ENCODE data around the gene KHK. TPM values are rescaled to one million over a fixed set of nuclear protein-coding genes. Genes with fewer than 3 reads are reported as not detected.
"Not testable (repeated sequence)": the region's sequence is repeated elsewhere in the genome, so short reads cannot be mapped to it uniquely, and the experiment has no call there.

The KHK gene
- total and polyA plus RNA-seq, 3 experiments from 2014 or later, result 6.5 to 17.8 (median 14.5) TPM

DNA sequence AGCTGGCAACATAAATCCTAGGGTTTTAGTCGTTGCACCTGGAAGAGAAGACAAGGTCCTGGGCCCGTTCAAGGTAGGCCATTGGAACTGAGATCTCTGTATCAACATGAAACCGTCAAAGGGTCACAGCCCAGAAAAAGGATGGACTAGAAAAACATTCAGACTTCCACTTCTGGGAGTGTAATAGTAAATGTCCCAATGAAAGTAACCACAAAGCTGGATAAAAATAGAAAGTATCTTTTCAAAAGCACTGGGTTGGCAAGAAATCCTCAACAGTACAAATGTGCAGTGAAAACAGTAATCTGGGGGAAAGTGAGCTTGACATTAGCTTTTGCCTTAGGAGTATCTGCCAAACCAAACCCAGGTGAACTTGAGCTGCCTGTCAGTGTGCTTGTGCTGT is 19.4 kb downstream of the KHK start:
- H3K9me3 Mint-ChIP-seq, result no peaks in the 10 kb centered on the region
- H3K27me3 ChIP-seq (ENCODE audit: insufficient read depth, low read length, poor library complexity, severe bottlenecking), result peaks cover 4% of the 10 kb centered on the region
- no peak overlapping the region for H3K27ac ChIP-seq (ENCODE audit: low read depth, low read length)
- ChIA-PET POLR2A (no interaction called here), CTCF (interaction anchor here (1.0 to 1.2 kb wide), 2 partner anchors 86 to 159 kb away, joined by 3 read pairs; no protein-coding TSS in a partner anchor)
- H3K4me3 Mint-ChIP-seq, result no peak overlapping the region
- DNase-seq, result no peak
- no peaks in the 10 kb centered on the region for H3K36me3 ChIP-seq (ENCODE audit: insufficient read depth, low read length)
- H3K4me3 ChIP-seq (ENCODE audit: low read length), result no peak overlapping the region
- H3K27ac Mint-ChIP-seq, result no peak overlapping the region
- no peaks in the 10 kb centered on the region for H3K4me1 Mint-ChIP-seq
- H3K4me1 ChIP-seq (ENCODE audit: insufficient read depth, low read length), result no peaks in the 10 kb centered on the region
- no peaks in the 10 kb centered on the region for H3K36me3 Mint-ChIP-seq
- H3K27me3 Mint-ChIP-seq, result peaks cover 10 to 32% of the 10 kb centered on the region in 2 donors
- H3K9me3 ChIP-seq (ENCODE audit: low read length), result no peaks in the 10 kb centered on the region

DNA sequence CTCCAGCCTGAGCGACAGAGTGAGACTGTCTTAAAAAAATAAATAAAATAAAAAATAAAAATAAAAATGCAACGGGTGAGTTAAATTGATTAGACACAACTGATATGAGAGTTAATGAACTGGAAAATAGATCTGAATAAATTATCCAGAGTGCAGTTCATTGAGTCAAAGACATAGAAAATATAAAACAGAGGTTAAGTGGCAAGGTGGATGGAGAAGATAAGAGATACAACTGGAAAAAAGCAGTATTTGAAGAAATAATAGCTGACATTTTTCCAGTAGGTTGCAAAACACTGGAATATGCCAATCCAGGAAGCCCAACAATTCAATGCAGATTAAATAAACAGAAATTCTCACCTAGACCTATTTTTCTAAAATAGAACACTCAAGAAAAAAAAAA is 21.6 kb downstream of the KHK start:
- Mint-ChIP-seq H3K27ac (peak overlapping the region in 1 of 8 donors; percentile 41), H3K9me3 (no peaks in the 10 kb centered on the region), H3K4me1 (no peaks in the 10 kb centered on the region), H3K36me3 (no peaks in the 10 kb centered on the region), H3K27me3 (peaks cover 10 to 32% of the 10 kb centered on the region in 2 donors), H3K4me3 (no peak overlapping the region)
- Histone ChIP-seq H3K9me3 (ENCODE audit: low read length) (no peaks in the 10 kb centered on the region), H3K4me1 (ENCODE audit: insufficient read depth, low read length) (no peaks in the 10 kb centered on the region), H3K27ac (ENCODE audit: low read depth, low read length) (no peak overlapping the region), H3K4me3 (ENCODE audit: low read length) (no peak overlapping the region), H3K36me3 (ENCODE audit: insufficient read depth, low read length) (no peaks in the 10 kb centered on the region), H3K27me3 (ENCODE audit: insufficient read depth, low read length, poor library complexity, severe bottlenecking) (peaks cover 4% of the 10 kb centered on the region)
- DNase-seq, result no peak
- ChIA-PET POLR2A (no interaction called here), CTCF (interaction anchor here (1.2 kb wide), 2 partner anchors 8 to 172 kb away, joined by 3 to 4 read pairs; no protein-coding TSS in a partner anchor)

DNA sequence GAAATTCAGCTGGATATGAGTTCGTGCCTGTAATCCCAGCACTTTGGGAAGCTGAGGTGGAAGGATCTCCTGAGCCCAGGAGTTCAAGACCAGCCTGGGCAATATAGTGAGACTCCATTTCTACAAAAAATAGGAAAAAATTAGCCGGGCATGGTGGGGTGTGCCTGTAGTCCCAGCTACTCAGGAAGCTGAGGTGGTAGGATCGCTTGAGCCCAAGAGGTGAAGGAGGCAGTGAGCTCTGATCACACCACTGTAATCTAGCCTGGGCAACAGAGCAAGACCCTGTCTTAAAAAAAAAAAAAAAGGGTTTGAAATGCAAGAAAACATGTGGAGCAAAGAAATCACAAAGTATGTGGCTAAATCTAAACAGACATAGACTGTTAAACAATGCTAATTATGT is 22.5 kb downstream of the KHK start:
- ChIA-PET CTCF (interaction anchor here (1.2 kb wide), 2 partner anchors 9 to 171 kb away, joined by 3 to 4 read pairs; no protein-coding TSS in a partner anchor), POLR2A (interaction anchor here (0.7 kb wide), 1 partner anchor 77 kb away, joined by 3 read pairs; no protein-coding TSS in a partner anchor)
- Histone ChIP-seq H3K27me3 (ENCODE audit: insufficient read depth, low read length, poor library complexity, severe bottlenecking) (peaks cover 4% of the 10 kb centered on the region), H3K4me1 (ENCODE audit: insufficient read depth, low read length) (no peaks in the 10 kb centered on the region), H3K4me3 (ENCODE audit: low read length) (no peak overlapping the region), H3K9me3 (ENCODE audit: low read length) (no peaks in the 10 kb centered on the region), H3K27ac (ENCODE audit: low read depth, low read length) (no peak overlapping the region), H3K36me3 (ENCODE audit: insufficient read depth, low read length) (no peaks in the 10 kb centered on the region)
- Mint-ChIP-seq H3K36me3 (no peaks in the 10 kb centered on the region), H3K4me3 (no peak overlapping the region), H3K9me3 (no peaks in the 10 kb centered on the region), H3K27me3 (peaks cover 12 to 29% of the 10 kb centered on the region in 2 donors), H3K27ac (no peak overlapping the region), H3K4me1 (no peaks in the 10 kb centered on the region)
- no peak for DNase-seq

- H3K9me3 Mint-ChIP-seq, result not testable (repeated sequence)
These were observed 24.2 kb downstream of the KHK start for GRCh38 chr2:27110603-27111352.

GRCh38 chr2:27111392-27112078 is 25.0 kb downstream of the KHK start:
- H3K4me3 Mint-ChIP-seq; DNase-seq; H3K27ac Mint-ChIP-seq; H3K36me3 Mint-ChIP-seq; H3K27ac ChIP-seq (ENCODE audit: low read depth, low read length); H3K27me3 ChIP-seq (ENCODE audit: insufficient read depth, low read length, poor library complexity, severe bottlenecking); H3K4me1 Mint-ChIP-seq; POLR2A ChIA-PET; H3K9me3 Mint-ChIP-seq; H3K36me3 ChIP-seq (ENCODE audit: insufficient read depth, low read length); H3K4me3 ChIP-seq (ENCODE audit: low read length); H3K4me1 ChIP-seq (ENCODE audit: insufficient read depth, low read length); H3K9me3 ChIP-seq (ENCODE audit: low read length): not testable (repeated sequence)
- peaks cover 11 to 17% of the 10 kb centered on the region in 2 donors for H3K27me3 Mint-ChIP-seq
- CTCF ChIA-PET, result interaction anchor here (1.0 kb wide), 1 partner anchor 150 kb away, joined by 3 read pairs; no protein-coding TSS in a partner anchor

More at GRCh38 chr2:27110603-27111352, 24.2 kb downstream of the KHK start:
- DNase-seq; H3K4me1 ChIP-seq (ENCODE audit: insufficient read depth, low read length); H3K27ac ChIP-seq (ENCODE audit: low read depth, low read length); H3K27me3 ChIP-seq (ENCODE audit: insufficient read depth, low read length, poor library complexity, severe bottlenecking); POLR2A ChIA-PET; H3K4me3 Mint-ChIP-seq; CTCF ChIA-PET; H3K36me3 ChIP-seq (ENCODE audit: insufficient read depth, low read length); H3K36me3 Mint-ChIP-seq; H3K27ac Mint-ChIP-seq; H3K4me3 ChIP-seq (ENCODE audit: low read length); H3K9me3 ChIP-seq (ENCODE audit: low read length); H3K4me1 Mint-ChIP-seq: not testable (repeated sequence)
- peaks cover 11 to 24% of the 10 kb centered on the region in 2 donors for H3K27me3 Mint-ChIP-seq

DNA sequence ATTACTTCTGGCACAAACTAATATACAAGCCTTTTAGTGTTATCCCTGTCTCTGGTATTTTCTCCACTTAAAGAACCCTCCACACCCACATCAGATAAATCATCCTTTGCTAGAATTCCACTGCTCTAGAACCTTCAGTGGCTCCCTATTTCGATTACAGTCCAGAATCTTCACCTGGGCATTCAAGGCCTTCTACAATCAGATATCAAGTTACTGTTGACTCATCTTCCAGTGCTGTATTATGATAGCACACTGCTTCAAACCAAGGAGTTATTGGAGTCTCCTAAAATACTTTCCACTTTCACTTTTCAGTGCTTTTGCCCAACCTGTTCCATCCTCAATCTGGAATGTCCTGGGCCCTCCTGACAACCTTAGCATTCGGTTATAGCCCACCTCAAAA is 28.9 kb downstream of the KHK start:
- no peak overlapping the region for H3K27ac ChIP-seq (ENCODE audit: low read depth, low read length)
- H3K27me3 Mint-ChIP-seq, result peaks cover 19 to 34% of the 10 kb centered on the region in 2 donors
- peaks cover 11% of the 10 kb centered on the region for H3K27me3 ChIP-seq (ENCODE audit: insufficient read depth, low read length, poor library complexity, severe bottlenecking)
- ChIA-PET POLR2A (interaction anchor here (0.6 kb wide), 1 partner anchor 199 kb away, joined by 4 read pairs; no protein-coding TSS in a partner anchor), CTCF (interaction anchor here (2.0 kb wide), 1 partner anchor 8 kb away, joined by 6 read pairs; the partner anchor contains the start of gene ABHD1)
- no peak overlapping the region for H3K4me3 Mint-ChIP-seq
- no peaks in the 10 kb centered on the region for H3K4me1 ChIP-seq (ENCODE audit: insufficient read depth, low read length)
- no peak for DNase-seq
- peaks cover 5 to 10% (median 6%) of the 10 kb centered on the region in 3 donors for H3K4me1 Mint-ChIP-seq
- H3K36me3 Mint-ChIP-seq, result no peaks in the 10 kb centered on the region
- H3K9me3 Mint-ChIP-seq, result no peaks in the 10 kb centered on the region
- no peak overlapping the region for H3K27ac Mint-ChIP-seq
- no peaks in the 10 kb centered on the region for H3K9me3 ChIP-seq (ENCODE audit: low read length)
- H3K4me3 ChIP-seq (ENCODE audit: low read length), result no peak overlapping the region
- no peaks in the 10 kb centered on the region for H3K36me3 ChIP-seq (ENCODE audit: insufficient read depth, low read length)

GRCh38 chr2:27117995-27118524 is 31.5 kb downstream of the KHK start:
- H3K9me3 ChIP-seq (ENCODE audit: low read length), result no peaks in the 10 kb centered on the region
- no peak overlapping the region for H3K4me3 ChIP-seq (ENCODE audit: low read length)
- Mint-ChIP-seq H3K9me3 (no peaks in the 10 kb centered on the region), H3K27me3 (peaks cover 21 to 34% of the 10 kb centered on the region in 2 donors), H3K27ac (no peak overlapping the region), H3K4me3 (peak overlapping the region in 5 of 7 donors; percentile 16 to 59 (median 34)), H3K4me1 (peaks cover 12 to 14% (median 14%) of the 10 kb centered on the region in 3 donors), H3K36me3 (no peaks in the 10 kb centered on the region)
- DNase-seq, result no peak
- H3K4me1 ChIP-seq (ENCODE audit: insufficient read depth, low read length), result peaks cover 7% of the 10 kb centered on the region
- peaks cover 11% of the 10 kb centered on the region for H3K27me3 ChIP-seq (ENCODE audit: insufficient read depth, low read length, poor library complexity, severe bottlenecking)
- no peak overlapping the region for H3K27ac ChIP-seq (ENCODE audit: low read depth, low read length)
- no peaks in the 10 kb centered on the region for H3K36me3 ChIP-seq (ENCODE audit: insufficient read depth, low read length)
- ChIA-PET CTCF (no interaction called here), POLR2A (no interaction called here)
